Stimulated activated CD4-positive, alpha-beta T cell treated with anti-CD3 and anti-CD28 coated beads, TNF-alpha, amount 100 ng/mL, for 4 hours (primary cell): ENCODE results near the gene KRT4.

Source experiments
- DNase-seq, 3 experiments: peaks; one replicate each; pipeline ENCODE4 v3.0.0-alpha.2; 2020; ENCODE audit warnings: low read depth in 3 of 3

Gene KRT4

DNA sequence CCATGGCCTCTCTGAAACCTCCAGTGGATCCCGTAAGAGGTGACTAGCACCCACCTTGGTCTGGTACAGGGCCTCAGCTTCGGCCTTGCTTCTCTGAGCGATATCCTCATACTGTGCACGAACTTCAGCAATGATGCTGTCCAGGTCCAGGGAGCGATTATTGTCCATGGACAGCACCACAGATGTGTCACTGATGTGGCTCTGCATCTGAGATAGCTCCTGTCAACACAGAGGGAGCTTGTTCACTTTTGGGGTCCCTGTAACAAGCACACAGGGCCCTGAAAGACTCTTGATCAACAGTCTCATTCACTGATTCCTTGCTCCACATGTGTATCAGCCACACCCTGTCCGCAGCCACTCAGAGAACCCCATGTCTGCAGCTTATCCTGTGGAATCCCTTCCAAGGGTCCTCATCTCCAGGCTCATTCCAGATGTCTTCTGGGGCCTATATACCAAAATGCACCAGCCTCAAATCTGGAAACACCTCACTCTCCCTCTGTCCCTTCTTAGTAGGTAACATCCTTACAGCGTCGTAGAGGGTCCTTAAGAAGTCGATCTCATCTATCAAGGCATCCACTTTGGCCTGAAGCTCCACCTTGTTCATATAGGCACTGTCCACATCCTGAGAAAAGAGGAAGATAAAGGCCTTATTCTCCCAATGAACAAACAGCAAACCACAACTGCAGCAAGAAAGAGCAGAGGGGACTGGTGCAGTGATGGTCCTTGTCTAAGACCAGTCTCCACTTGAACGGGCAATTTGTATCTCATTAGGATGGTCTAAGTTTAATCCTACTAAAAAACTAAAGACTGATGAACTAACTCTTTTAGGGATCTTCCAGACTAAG lies 21.5 kb downstream of the KRT4 start:
- DNase-seq = no peak

DNA sequence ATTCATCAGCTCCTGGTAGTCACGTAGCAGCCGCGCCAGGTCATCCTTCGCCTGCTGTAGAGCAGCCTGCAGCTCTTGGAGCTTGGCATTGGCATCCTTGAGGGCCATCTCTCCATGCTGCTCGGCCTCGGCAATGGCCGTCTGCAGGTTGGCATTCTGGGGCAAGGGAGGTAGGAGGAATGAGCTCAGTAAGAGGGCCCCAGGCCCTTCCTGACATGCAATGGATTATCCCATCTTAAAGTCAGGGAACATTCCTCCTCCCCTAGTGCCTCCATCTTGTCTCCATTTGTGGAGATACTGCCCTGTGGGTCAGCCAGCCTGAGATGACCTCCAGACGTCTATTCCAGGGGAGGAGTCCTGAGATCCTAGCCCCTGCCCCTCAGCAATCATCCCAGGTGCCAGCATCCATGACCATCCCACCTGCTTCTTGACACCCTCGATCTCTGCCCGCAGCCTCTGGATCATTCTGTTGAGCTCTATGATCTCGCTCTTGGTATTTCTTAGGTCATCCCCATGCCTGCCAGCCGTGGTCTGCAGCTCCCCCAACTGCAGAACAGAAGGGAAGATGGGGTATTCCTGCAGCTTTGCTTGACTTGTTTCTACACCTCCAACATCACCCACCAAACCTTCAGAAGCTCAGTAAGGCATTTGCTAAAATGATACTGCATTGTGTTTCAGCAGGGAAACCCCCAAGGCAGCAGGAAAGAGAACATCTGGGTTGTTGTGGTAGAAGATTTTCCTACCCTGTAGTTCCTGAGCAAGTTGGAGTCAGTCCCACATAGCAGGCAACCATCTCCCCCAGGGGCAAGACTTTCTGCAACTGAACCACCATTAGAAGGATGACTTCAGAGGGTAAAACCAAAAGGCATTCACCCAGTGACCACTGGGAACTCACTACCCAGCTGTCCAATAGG lies 22.4 kb downstream of the KRT4 start:
- DNase-seq = no peak

DNA sequence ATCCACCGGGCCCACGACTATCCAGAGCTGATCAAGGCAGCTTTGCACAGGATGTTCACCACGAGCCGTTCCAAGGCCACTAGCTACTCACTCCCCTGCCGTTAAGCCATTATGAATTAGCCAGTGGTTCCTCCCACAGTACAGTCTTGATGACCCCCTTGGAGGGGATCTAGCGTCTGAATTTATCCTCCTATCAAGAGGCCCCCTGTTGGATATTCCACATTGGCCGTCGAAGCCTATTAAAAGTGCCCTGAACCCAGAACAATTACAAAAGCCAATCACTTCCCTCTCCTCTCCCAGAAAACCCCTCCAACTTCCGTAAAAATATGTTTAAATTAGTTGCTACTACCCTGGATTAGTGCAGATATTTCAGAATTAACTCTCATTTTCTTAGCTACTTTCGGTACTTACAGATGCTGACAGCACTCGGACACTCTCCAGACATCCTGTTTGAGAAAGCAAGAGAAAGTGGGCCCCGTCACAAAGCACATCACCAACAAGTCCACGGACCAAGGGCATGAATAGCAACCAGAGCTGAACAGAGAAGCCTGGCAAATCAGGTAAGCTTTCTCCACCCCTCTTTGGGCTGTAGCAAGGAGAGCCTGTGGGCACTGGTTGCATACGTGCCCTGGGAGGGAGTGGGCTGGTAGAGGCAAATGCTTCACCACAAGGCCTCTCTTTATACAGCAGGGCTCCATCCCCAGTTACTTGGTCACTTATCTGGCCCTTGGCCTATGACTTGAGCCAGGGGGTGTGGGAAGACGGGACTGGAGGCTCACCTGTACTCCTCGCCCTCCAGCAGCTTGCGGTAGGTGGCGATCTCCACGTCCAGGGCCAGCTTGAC lies 23.3 kb downstream of the KRT4 start:
- DNase-seq = no peak

DNA sequence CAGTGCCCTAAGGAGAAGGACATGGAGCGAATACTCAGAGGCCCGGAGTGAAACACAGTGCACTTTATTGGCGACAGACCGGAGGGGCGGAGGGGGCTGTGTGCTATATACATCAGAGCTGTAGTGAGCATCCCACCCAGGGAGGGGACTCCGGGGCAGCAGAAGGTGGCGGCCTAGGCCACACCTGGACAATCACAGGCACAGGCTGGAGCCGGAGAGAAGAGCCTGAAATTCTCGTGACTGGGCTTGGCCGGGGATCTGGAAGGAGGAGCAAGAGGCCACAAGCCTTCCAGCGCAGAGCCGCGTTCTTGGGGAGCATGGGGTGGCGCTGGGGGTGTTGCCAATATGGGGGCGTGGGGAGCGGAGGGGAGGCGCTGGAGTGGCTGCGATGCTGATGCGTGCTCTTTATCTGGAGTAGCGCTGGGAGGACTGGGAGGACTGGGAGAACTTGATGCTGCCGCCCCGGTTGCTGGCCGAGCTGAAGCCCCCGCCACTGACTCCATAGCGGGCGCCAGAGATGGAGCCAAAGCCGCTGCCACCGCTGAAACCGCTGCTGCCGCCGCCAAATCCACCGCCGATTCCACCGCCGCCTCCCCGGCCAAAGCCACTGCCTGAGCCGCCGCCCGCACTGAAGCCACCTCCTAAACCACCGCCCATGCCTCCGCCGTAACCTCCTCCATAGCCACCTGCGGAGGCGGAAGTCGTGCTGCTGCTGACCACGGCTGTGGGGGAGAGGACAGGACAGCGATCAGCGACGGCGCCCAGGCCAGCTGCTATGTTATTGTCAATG lies 24.1 kb downstream of the KRT4 start:
- no peak for DNase-seq

DNA sequence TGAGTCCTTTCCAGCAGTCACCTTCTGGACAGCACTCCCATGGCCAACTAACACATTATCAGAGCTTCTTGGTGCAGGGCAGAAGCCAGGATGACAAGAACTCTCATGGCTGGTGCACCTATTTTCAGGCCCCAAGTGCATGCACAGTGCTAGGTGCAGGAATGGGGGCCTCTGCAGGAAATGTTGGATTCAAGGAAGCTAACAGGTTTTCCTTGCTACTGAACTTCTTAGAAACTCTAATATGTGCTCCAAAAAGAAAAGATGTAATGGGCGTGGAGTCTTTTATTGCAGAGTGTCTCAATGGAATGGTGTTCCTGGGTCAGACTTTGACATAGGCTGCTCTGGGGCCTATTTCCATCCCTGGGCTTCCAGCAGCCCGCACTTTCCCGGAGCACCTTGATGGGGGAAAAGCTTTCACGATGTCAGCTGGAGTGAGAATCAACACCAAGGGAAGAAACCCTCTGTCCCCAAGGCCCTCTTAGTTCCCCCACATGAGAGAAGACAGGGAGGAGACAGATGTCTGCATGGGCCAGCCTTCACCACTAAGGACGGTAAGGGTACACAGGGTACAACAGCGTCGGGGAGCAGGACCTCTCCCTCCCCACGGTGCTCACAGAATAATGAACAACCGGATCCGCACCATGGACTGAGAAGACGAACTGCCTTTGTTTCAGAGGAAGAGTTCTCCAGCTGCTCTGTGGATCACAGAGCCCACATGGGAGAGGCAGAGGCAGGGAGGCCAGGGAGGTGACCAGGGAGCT lies 24.9 kb downstream of the KRT4 start:
- no peak for DNase-seq

DNA sequence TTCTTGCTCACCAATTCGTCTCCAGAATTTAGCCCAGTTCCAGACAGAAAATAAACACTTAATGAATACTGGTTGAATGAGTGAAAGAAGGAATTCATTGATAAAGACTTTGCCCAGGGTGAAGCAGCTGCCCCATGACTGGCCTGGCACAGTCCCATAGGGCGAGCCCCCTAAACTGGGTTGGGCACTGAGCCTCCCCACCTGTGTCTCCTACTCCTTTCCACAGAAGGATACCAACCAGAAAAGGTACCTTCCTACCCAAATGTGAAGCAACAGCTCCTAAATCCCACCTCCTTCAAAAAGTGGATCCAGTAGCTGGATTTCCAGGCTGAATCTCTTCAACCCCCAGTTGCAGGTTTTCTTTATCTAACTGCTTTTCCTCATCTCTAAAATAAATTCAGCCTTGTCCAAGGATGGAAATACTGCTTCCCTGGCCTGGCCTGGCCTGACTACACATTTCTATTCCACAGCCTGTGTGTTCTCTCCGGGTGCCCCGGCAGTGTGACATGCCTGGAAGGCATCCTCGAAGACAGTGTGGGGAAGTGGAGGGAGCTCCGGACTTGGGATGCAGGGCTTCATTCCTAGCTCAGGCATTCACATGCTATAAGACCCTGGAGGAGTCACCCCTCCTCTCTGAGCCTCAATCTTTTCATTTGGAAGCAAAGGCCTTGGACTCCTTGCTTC lies 25.6 kb downstream of the KRT4 start:
- no peak for DNase-seq

DNA sequence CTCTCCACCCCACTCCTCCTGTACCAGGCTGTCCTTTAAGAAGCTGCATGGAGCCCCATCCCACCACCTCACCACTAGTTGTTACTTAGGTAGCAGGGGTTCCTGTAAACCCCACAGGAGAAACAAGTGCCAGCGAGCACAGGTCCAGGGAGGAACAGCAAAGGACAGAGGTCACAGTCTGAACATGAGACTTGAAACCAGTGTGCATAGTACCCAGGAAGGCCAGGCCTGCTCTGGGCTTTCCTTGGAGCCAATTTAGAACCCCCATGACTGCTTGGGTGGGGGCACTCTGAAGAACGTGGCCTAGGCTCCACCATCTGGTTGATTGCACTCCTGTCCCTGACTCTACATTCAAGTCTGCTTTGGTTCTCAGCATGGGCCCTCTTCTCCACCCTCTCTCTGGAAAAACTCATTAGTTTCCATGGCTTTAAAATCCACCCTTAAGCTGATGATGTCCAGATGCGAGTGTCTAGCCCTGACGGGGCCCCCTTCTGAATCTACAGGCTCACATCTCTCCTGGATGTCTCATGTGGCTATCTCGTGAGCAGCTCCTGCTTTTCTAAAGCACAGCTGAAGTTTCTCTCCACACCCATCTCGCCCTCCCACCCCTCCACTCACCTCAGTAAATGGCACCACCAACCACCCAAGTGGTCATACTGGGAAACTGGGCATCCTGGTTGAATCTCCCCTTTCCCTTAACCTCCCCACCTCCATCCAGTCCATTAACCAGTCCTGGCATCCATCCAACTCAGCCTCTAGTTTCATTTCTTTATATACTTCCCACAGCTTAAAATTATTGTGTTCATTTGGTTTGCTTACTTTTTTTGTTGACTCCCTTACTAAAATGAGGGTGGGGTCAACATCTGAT lies 26.4 kb downstream of the KRT4 start:
- DNase-seq = no peak

DNA sequence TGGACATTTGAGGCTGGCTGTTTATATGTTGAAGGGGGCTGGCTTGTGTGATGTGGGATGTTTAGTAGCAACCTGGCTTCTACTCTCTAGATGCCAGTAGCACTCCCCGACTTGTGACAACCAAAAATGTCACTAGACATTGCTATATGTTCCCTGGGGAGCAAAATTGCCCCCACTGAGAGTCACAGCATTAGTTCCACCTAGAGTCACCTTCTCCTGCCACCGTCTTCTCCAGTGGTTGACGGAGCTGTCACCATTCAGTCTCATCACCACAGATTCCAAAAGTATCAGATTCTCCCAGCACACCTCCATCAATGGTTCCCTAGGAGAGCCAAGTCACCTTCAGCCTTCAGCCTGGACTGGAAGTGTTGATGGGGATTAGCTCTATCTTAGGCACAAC lies 29.0 kb downstream of the KRT4 start:
- no peak for DNase-seq

DNA sequence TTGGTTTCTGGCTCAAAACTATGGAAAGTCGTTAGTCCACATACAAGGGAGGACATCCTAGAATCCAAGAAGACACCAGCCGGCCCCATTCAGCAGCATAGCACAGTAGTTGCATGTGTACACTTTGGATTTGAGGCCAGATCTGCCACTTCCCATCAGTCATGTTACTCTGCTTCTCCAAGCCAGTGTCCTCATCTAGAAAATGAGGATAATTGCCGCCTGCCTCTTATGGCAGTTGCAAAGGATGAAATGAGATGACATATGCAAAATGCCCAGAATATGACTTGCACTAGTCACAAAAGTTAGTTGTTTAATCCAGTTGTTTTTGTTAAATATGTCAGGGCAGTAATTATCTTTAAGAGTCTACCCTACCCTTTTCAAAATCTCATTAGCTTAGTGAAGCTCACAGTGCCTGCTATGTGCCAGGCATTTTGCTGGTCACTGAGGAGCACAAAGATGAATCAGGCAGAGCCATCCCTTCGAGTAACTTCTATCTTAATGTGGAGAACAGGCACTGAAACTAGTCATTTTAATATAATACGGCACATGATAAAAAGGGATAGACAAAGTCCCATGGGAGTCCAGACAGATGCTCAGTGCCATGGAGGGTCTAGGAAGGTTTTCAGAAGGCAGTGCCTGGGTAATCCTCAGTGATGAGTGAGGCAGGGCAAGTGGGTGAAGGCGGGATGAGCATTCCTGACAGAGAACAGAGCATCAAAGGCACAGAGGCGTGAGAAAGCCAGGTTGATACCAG lies 30.2 kb downstream of the KRT4 start:
- no peak for DNase-seq

DNA sequence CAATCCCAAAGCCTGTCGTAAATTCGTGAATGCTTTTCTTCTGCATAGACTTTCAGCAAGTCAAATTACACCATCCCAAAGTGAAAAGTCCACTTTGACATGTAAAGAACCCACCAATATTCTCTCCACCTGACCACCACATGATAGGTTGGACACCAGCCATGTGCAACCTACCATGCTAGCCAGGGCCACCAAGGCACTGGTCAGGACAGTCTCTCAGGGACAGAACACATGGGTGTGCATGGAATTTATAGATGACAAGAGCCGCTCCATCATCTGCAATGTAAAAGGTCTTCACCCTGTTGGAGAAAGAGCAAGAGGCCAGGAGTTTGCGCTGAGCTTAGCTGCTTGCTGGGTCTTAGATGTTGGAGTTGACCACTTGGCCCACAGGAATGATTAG lies 31.4 kb downstream of the KRT4 start:
- DNase-seq = no peak

DNA sequence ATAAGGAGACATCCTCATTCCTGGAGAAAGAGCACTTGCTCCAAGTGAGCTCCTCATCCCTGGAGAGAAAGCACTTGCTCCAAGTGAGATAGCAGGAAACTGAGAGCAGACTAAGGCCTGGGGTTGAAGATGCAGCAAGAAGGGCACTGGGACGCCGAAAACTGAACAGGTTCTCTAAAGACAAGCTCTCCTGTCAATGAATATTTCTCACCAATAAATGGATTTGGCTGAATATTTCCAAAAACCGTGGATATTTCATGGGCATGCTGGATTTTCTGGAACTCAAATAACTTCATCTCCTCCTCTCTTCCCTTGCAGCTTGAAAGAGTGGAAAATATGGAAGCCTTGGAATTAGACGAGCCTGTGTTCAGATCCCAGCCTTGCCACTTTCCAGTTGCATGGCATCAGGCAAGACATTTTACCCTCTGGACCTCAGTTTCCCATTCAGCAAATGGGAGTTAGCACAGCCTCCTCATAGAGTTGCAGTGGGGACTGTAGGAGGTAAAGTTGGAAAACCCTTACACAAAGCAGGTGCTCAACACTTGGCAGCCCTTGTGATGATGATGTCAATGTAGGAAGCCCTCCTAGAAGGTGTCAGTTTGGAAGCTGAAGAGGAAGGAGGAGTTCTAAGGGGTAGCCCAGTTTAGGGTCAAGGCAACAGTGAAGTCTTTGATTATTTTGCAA lies 32.4 kb downstream of the KRT4 start:
- DNase-seq = no peak

DNA sequence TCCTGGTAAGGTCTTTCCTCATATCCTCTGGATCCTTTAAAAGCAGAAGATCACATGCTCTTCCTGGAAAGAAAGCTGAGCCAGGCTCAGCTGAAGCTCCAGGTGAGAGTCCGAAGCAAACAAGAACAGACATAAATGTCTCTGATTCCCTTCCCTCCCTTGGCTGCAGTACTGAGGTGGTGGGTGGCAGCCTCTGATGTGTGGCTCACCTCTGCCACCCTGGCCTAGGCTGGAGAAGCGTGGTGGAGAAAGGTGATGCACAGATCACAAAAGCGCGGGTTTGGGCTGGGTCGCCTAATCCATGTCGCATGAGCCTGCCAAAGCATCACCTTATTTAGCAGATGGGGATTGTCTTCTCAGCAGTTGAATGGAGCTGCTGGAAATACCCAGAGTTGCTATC lies 34.0 kb downstream of the KRT4 start:
- no peak for DNase-seq

DNA sequence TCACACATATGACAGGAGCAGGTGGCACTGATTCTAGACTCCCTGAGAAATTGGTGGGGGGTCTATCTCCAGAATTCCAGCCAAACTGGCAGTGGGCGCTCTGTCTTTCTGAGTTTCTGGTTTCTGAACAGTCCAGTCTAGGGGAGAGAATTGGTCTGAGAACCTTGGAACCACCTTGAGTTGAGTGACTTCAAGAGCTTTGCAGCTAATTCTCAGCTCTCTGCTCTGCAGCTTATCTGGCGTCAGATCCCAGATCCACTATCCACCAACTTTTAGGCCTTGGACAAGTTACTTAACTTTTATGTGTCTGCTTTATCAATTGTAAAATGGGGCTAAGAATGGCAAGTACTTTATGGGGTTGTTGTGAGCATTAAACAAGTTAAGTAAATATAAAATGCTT lies 35.1 kb downstream of the KRT4 start:
- no peak for DNase-seq

DNA sequence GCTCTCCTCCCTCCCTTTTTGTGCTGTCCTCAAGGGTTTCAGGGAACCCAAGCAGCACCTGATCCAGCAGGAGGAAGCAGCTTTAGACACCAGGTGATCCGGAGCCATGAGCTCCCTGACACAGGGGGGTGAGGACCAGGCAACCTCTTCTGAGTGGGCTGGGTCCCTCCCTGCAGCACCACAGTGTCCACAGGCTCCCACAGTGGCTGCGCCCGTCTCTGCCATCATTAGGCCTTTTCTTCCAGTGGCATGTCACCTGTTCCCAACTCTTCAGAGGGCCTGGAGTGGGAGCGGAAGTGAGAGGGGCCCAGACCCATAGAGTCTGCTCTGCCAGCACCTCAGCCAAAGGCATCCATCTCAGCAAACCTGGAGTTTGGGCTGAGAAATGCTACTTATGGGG lies 36.4 kb downstream of the KRT4 start:
- no peak for DNase-seq

DNA sequence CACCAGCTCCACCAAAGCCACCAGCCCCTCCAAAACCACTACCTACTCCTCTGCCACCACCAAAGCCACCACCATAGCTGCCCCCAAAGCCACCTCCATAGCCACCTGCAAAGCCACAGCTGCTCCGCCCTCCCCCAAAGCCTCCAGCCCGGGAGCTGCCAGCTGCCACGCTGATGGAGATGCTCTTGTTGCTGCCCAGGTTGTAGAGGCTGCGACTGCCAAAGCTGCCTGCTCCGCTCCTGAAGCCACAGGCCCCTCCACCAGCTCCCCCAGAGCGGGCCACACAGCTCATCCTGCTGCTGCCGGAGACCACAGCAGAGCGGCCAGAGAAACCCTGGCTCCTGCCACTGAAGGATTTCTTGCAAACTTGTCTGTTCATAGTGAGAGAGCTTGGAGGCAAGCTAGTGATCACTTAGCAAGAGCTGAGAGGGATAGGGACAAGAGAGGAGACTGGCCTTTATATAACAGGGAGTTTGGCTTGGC lies 37.0 kb downstream of the KRT4 start, which contains the start of gene KRT76:
KRT76 (minus strand) TSS at position 433 of the 483 bp plus-strand sequence; CDS start at position 379, 54 bp downstream.
- no peak for DNase-seq

DNA sequence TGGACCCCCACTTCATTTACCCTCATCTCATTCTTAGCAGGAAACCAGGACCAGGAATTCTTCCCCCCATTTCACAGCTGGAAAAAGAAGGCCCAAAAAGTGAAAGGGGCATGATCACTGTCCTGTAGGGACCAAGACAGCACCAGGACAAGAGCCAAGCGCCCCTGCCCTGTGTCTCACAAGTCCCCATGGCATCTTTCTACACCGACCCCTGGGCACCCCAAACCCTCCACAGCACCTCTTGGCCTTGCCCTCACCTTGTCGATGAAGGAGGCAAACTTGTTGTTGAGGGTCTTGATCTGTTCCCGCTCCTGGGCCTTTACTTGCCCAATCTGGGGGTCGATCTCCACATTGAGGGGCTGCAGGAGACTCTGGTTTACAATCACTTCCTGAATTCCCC lies 37.5 kb downstream of the KRT4 start:
- DNase-seq = no peak

DNA sequence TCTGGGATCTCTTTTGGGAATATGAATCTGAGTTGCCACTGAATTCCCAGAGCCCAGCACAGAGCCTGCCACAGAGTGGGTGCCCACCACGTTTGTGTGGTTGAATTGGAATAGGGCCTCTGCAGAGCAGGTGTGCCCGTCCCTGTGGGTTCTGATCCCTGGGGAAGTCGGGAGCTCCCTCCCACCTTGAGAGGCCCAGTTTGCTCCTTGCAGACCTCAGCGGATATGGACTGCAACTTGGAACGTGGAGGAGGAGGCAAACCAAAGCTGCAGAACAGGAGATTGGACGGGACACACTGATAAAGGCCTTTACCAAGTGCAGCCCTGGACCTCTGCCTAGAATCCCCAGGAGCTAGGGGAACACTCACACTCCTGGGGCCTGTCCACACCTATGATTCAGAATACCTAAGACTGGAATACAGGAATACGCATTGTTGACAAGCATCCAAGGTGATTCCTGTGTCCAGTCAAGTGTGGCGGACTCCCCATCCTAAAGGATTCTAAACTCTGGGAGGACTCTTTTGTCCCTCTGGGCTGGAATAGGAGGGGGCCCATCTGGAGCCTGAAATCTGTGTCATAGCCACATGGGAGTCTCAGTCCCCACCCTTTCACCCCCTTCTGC lies 39.2 kb downstream of the KRT4 start:
- DNase-seq = no peak
